Measurements from ENCODE around the gene CALN1.

Gene CALN1

DNA sequence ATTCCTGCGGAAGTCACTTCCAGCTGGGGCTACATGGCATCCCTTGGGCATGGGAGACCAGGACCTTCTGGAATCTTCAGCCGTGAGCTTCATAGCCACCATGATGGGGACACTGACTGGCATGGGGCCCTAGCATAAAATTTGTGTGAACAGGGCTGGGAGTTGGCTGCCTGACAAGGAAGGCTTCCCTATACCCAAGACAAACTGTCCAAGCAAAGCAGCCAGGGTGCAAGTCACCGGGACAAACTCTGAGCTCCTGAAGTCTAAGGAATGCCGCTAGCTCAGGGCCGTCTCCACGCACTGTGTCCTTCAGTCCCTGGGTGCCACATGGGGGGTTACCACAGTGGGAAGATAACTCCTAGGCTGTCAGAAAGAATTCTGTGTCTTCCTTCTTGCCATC, 627.4 kb downstream of the CALN1 start:
- Histone ChIP-seq H3K9me2 (replicated peaks; ENCODE audit: insufficient read depth, low read length) (no peaks in the 10 kb centered on the region), H3K36me3 (replicated peaks; ENCODE audit: insufficient read depth, low read length) (no peaks in the 10 kb centered on the region), H3F3A (ENCODE audit: insufficient read depth, low read length) (no peaks in the 10 kb centered on the region), H3K4me2 (ENCODE audit: low read depth, low read length) (no peak overlapping the region), H4K20me1 (ENCODE audit: insufficient read depth, low read length) (no peaks in the 10 kb centered on the region), H3K4me1 (ENCODE audit: low read length) (no peaks in the 10 kb centered on the region), H3K9ac (ENCODE audit: low read length) (no peak overlapping the region), H2AFZ (ENCODE audit: low read length) (no peak overlapping the region), H3K27ac (ENCODE audit: low read length) (no peak overlapping the region), H3K9me3 (replicated peaks; ENCODE audit: insufficient read depth, low read length) (0 out of 2 replicates have a peak, but pooled peaks cover 3% of the 10 kb centered on the region), H3K79me2 (ENCODE audit: low read length) (no peaks in the 10 kb centered on the region), H3K4me3 (ENCODE audit: low read length) (no peak overlapping the region), H3K27me3 (replicated peaks; ENCODE audit: insufficient read depth, low read length) (no peaks in the 10 kb centered on the region)
- DNase-seq, result no peak
- TF ChIP-seq, protein P1, sequence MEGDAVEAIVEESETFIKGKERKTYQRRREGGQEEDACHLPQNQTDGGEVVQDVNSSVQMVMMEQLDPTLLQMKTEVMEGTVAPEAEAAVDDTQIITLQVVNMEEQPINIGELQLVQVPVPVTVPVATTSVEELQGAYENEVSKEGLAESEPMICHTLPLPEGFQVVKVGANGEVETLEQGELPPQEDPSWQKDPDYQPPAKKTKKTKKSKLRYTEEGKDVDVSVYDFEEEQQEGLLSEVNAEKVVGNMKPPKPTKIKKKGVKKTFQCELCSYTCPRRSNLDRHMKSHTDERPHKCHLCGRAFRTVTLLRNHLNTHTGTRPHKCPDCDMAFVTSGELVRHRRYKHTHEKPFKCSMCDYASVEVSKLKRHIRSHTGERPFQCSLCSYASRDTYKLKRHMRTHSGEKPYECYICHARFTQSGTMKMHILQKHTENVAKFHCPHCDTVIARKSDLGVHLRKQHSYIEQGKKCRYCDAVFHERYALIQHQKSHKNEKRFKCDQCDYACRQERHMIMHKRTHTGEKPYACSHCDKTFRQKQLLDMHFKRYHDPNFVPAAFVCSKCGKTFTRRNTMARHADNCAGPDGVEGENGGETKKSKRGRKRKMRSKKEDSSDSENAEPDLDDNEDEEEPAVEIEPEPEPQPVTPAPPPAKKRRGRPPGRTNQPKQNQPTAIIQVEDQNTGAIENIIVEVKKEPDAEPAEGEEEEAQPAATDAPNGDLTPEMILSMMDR (IDR thresholded peaks at IDR 0.05; ENCODE audit: low read length), result no peak
- TF ChIP-seq EZH2phosphoT487 (IDR thresholded peaks at IDR 0.05; ENCODE audit: low read length) (no peak), EZH2 (optimal IDR thresholded peaks at IDR 0.05; ENCODE audit: low read depth, low read length) (no peak)

DNA sequence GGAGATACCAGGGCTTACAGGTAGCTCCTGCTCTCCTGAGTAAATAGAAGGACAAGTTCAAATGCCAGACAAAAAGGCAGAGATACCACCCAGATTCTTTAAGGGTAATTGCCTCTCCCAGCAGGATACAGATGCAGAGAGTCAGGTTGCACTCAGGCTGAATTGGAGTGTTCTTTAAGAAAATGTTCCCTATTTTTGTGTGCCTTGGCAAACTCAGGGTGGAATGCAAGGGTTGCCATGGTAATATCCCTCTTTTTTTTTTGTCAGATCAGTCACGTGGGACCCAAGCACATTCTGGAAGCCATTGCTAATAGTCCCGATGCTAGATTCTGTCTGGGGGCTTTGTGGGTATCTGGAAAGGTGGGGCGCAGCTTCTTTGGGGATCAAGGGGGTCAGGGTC, 628.0 kb downstream of the CALN1 start:
- Histone ChIP-seq H3K79me2 (ENCODE audit: low read length) (no peaks in the 10 kb centered on the region), H3K27ac (ENCODE audit: low read length) (no peak overlapping the region), H3K4me2 (ENCODE audit: low read depth, low read length) (no peak overlapping the region), H3K36me3 (replicated peaks; ENCODE audit: insufficient read depth, low read length) (no peaks in the 10 kb centered on the region), H3K4me3 (ENCODE audit: low read length) (no peak overlapping the region), H3F3A (ENCODE audit: insufficient read depth, low read length) (no peaks in the 10 kb centered on the region), H2AFZ (ENCODE audit: low read length) (no peak overlapping the region), H3K9ac (ENCODE audit: low read length) (no peak overlapping the region), H4K20me1 (ENCODE audit: insufficient read depth, low read length) (no peaks in the 10 kb centered on the region), H3K9me3 (replicated peaks; ENCODE audit: insufficient read depth, low read length) (0 out of 2 replicates have a peak, but pooled peaks cover 3% of the 10 kb centered on the region), H3K27me3 (replicated peaks; ENCODE audit: insufficient read depth, low read length) (no peaks in the 10 kb centered on the region), H3K4me1 (ENCODE audit: low read length) (no peaks in the 10 kb centered on the region), H3K9me2 (replicated peaks; ENCODE audit: insufficient read depth, low read length) (no peaks in the 10 kb centered on the region)
- TF ChIP-seq EZH2phosphoT487 (IDR thresholded peaks at IDR 0.05; ENCODE audit: low read length) (no peak), EZH2 (optimal IDR thresholded peaks at IDR 0.05; ENCODE audit: low read depth, low read length) (no peak)
- TF ChIP-seq, protein P1 (IDR thresholded peaks at IDR 0.05; ENCODE audit: low read length), result no peak
- no peak for DNase-seq

DNA sequence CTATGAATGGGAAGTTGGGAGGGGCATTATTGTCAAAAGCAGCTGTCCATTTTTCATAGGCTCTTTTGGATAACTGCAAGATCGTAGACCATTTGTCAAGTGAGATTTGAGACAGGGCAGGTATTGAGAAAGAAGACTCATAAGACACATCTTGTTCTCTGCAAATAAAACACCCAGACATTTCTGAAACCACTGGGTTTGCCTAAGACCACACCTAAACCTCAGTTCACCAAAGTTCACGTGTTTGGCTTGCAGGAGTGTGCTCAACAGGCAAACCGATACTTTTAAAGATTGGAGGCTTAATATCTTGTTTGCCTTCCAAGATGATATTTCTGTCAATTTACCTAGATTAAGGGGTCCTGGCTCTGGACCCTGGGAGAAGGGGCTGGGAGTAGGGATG, 628.4 kb downstream of the CALN1 start:
- Histone ChIP-seq H3K79me2 (ENCODE audit: low read length) (no peaks in the 10 kb centered on the region), H3K9me3 (replicated peaks; ENCODE audit: insufficient read depth, low read length) (0 out of 2 replicates have a peak, but pooled peaks cover 3% of the 10 kb centered on the region), H3K27ac (ENCODE audit: low read length) (no peak overlapping the region), H3K4me1 (ENCODE audit: low read length) (no peaks in the 10 kb centered on the region), H3K4me2 (ENCODE audit: low read depth, low read length) (no peak overlapping the region), H3K36me3 (replicated peaks; ENCODE audit: insufficient read depth, low read length) (no peaks in the 10 kb centered on the region), H4K20me1 (ENCODE audit: insufficient read depth, low read length) (no peaks in the 10 kb centered on the region), H3K4me3 (ENCODE audit: low read length) (no peak overlapping the region), H2AFZ (ENCODE audit: low read length) (no peak overlapping the region), H3F3A (ENCODE audit: insufficient read depth, low read length) (no peaks in the 10 kb centered on the region), H3K9ac (ENCODE audit: low read length) (no peak overlapping the region), H3K27me3 (replicated peaks; ENCODE audit: insufficient read depth, low read length) (no peaks in the 10 kb centered on the region), H3K9me2 (replicated peaks; ENCODE audit: insufficient read depth, low read length) (no peaks in the 10 kb centered on the region)
- DNase-seq, result no peak
- TF ChIP-seq, protein P1 (IDR thresholded peaks at IDR 0.05; ENCODE audit: low read length), result no peak
- TF ChIP-seq EZH2phosphoT487 (IDR thresholded peaks at IDR 0.05; ENCODE audit: low read length) (no peak), EZH2 (optimal IDR thresholded peaks at IDR 0.05; ENCODE audit: low read depth, low read length) (no peak)
